H1 (cell line): ENCODE measurements around the gene WWC1. TPM values are rescaled to one million over a fixed set of nuclear protein-coding genes. Genes with fewer than 3 reads are reported as not detected.

Source experiments
- CTCF ChIA-PET: fragments of 300-600 bp; sonication (Branson Sonifier 250); formaldehyde crosslinking; loops from one replicate; lab custom pipeline; 2021; ENCODE audit not compliant: partially characterized antibody; lab: Charles Lee
- POLR2A ChIA-PET: fragments of 300-600 bp; sonication (Branson Sonifier 250); formaldehyde crosslinking; loops from one replicate; lab custom pipeline; 2021; ENCODE audit warnings: inconsistent platforms; ENCODE audit not compliant: partially characterized antibody; lab: Charles Lee
- DNase-seq, 2 experiments: peaks; one replicate each; pipeline versions ENCODE4 v3.0.0 to v3.0.0-alpha.2; 2010 to 2022; ENCODE audit warnings: low spot score in 2 of 2, low read depth in 1 of 2, mixed read lengths in 1 of 2
- FAIRE-seq: peaks from 2 replicates; lab custom pipeline; 2011; peaks lifted over from hg19 to GRCh38; lab: Jason Lieb, UNC
- H2AFZ ChIP-seq: 2 replicates; pipeline ENCODE4 v1.8.1; 2012; ENCODE audit warnings: low read length, inconsistent platforms
- H2AK5ac ChIP-seq: 2 replicates; pipeline ENCODE4 v1.6.1; 2013; ENCODE audit warnings: low read depth, low read length
- H2BK120ac ChIP-seq: replicated peaks from 2 replicates; pipeline ENCODE3; 2013; ENCODE audit warnings: low read depth, low read length, inconsistent platforms
- H2BK12ac ChIP-seq: 2 replicates; pipeline ENCODE4 v1.6.1; 2013; ENCODE audit warnings: low read depth, low read length
- H2BK15ac ChIP-seq: 2 replicates; pipeline ENCODE4 v1.6.1; 2013; ENCODE audit warnings: low read length
- H2BK20ac ChIP-seq: 2 replicates; pipeline ENCODE4 v1.6.1; 2013; ENCODE audit warnings: low read length
- H2BK5ac ChIP-seq: 2 replicates; pipeline ENCODE4 v1.6.1; 2013; ENCODE audit warnings: low read depth, low read length
- H3K14ac ChIP-seq: 2 replicates; pipeline ENCODE4 v1.6.1; 2013; ENCODE audit warnings: inconsistent platforms; ENCODE audit not compliant: insufficient read length
- H3K18ac ChIP-seq: 2 replicates; pipeline ENCODE4 v1.6.1; 2013; ENCODE audit warnings: low read length; ENCODE audit errors: extremely low read depth
- H3K23ac ChIP-seq: 2 replicates; pipeline ENCODE4 v1.6.1; 2013; ENCODE audit warnings: inconsistent platforms; ENCODE audit not compliant: insufficient read length
- H3K23me2 ChIP-seq: 2 replicates; pipeline ENCODE4 v1.6.1; 2013; ENCODE audit warnings: low read depth, low read length
- H3K27ac ChIP-seq: 2 replicates; pipeline ENCODE4 v1.6.1; 2011; ENCODE audit warnings: low read depth, low read length, inconsistent platforms
- H3K27me3 ChIP-seq, 4 experiments: replicated peaks in 1 of 4; 1 replicate in 1 of 4; 2 replicates in 3 of 4; pipeline versions ENCODE4 v1.6.1 to v1.8.1; 2011 to 2013; ENCODE audit warnings: low read length in 3 of 4, mild to moderate bottlenecking in 3 of 4, inconsistent platforms in 2 of 4, mixed read lengths in 2 of 4, moderate library complexity in 1 of 4; ENCODE audit not compliant: control insufficient read depth in 3 of 4, insufficient read depth in 3 of 4; ENCODE audit errors: extremely low read depth in 1 of 4
- H3K36me3 ChIP-seq, 4 experiments: 2 replicates each; pipeline versions ENCODE4 v1.6.1 to v1.8.1; 2011 to 2013; ENCODE audit warnings: mild to moderate bottlenecking in 4 of 4, low read length in 3 of 4, moderate library complexity in 2 of 4, control low read depth in 1 of 4, inconsistent platforms in 1 of 4; ENCODE audit not compliant: insufficient read depth in 4 of 4, control insufficient read depth in 2 of 4
- H3K4ac ChIP-seq: replicated peaks from 2 replicates; pipeline ENCODE3; 2013; ENCODE audit warnings: low read length, low read depth, mixed read lengths, inconsistent platforms; ENCODE audit not compliant: insufficient read length
- H3K4me1 ChIP-seq, 4 experiments: replicated peaks in 1 of 4; 1 replicate in 1 of 4; 2 replicates in 3 of 4; pipeline versions ENCODE4 v1.6.1 to v1.8.1; 2011 to 2013; ENCODE audit warnings: low read length in 3 of 4, inconsistent platforms in 2 of 4, mixed read lengths in 1 of 4; ENCODE audit not compliant: insufficient read depth in 4 of 4, control insufficient read depth in 3 of 4
- H3K4me2 ChIP-seq, 2 experiments: 2 replicates each; pipeline versions ENCODE4 v1.6.1 to v1.8.1; 2011 to 2013; ENCODE audit warnings: low read depth in 2 of 2, low read length in 2 of 2, control low read depth in 1 of 2, inconsistent platforms in 1 of 2, mild to moderate bottlenecking in 1 of 2; ENCODE audit not compliant: insufficient read depth in 1 of 2
- H3K4me3 ChIP-seq, 4 experiments: fragments of 200-600, 300-600 bp in 1 of 4; sonication (generic), shearing (Covaris generic), sonication (Bioruptor Twin) in 1 of 4; 2 replicates each; pipeline versions ENCODE4 v1.5.1 to v1.8.1; 2011 to 2016; ENCODE audit warnings: low read length in 4 of 4, low read depth in 3 of 4, control low read depth in 2 of 4, inconsistent platforms in 2 of 4, mild to moderate bottlenecking in 2 of 4, mixed read lengths in 1 of 4, moderate library complexity in 1 of 4; ENCODE audit not compliant: insufficient read depth in 2 of 4; ENCODE audit errors: extremely low read depth in 1 of 4
- H3K56ac ChIP-seq: replicated peaks from 2 replicates; pipeline ENCODE3; 2013; ENCODE audit warnings: low read depth, mild to moderate bottlenecking, mixed read lengths, low read length, inconsistent platforms; ENCODE audit not compliant: insufficient read length
- H3K79me1 ChIP-seq: 2 replicates; pipeline ENCODE4 v1.6.1; 2013; ENCODE audit warnings: low read depth, low read length, control low read depth
- H3K79me2 ChIP-seq, 2 experiments: 2 replicates each; pipeline versions ENCODE4 v1.6.1 to v1.8.1; 2012 to 2013; ENCODE audit warnings: low read length in 2 of 2, mild to moderate bottlenecking in 2 of 2, inconsistent platforms in 1 of 2; ENCODE audit not compliant: insufficient read depth in 2 of 2, control insufficient read depth in 1 of 2
- H3K9ac ChIP-seq, 4 experiments: replicated peaks in 1 of 4; 1 replicate in 1 of 4; 2 replicates in 3 of 4; pipeline versions ENCODE4 v1.6.1 to v1.8.1; 2011 to 2013; ENCODE audit warnings: low read depth in 3 of 4, low read length in 3 of 4, control low read depth in 2 of 4, mild to moderate bottlenecking in 2 of 4, moderate library complexity in 2 of 4, inconsistent platforms in 1 of 4; ENCODE audit errors: extremely low read depth in 1 of 4
- H3K9me3 ChIP-seq, 2 experiments: 2 replicates each; pipeline versions ENCODE4 v1.6.1 to v1.8.1; 2012 to 2013; ENCODE audit warnings: mild to moderate bottlenecking in 2 of 2, moderate library complexity in 2 of 2, control low read depth in 1 of 2, inconsistent platforms in 1 of 2, low read depth in 1 of 2, low read length in 1 of 2, mixed read lengths in 1 of 2; ENCODE audit not compliant: insufficient read depth in 2 of 2
- H4K20me1 ChIP-seq, 2 experiments: replicated peaks in 1 of 2; 2 replicates each; pipeline versions ENCODE3 to v1.8.1; 2011 to 2013; ENCODE audit warnings: inconsistent platforms in 2 of 2, low read length in 2 of 2, mild to moderate bottlenecking in 1 of 2; ENCODE audit not compliant: insufficient read depth in 2 of 2, control insufficient read depth in 1 of 2
- H4K5ac ChIP-seq: 2 replicates; pipeline ENCODE4 v1.6.1; 2013; ENCODE audit warnings: low read length, low read depth, mixed read lengths, inconsistent platforms; ENCODE audit not compliant: insufficient read length
- H4K8ac ChIP-seq: 2 replicates; pipeline ENCODE4 v1.8.0; 2013; ENCODE audit warnings: mild to moderate bottlenecking, moderate library complexity, low read length, inconsistent platforms; ENCODE audit not compliant: insufficient read depth; ENCODE audit errors: extremely low read depth
- H4K91ac ChIP-seq: replicated peaks from 2 replicates; pipeline ENCODE3; 2013; ENCODE audit warnings: low read length, mixed read lengths, inconsistent platforms; ENCODE audit not compliant: insufficient read length
- BRCA1 ChIP-seq: IDR thresholded peaks from 2 replicates; pipeline ENCODE4 v1.6.1; 2012; ENCODE audit warnings: low read depth, low read length, improper control_type of control experiment
- CHD1 ChIP-seq: IDR thresholded peaks from 2 replicates; pipeline ENCODE4 v1.6.1; 2012; ENCODE audit warnings: low read depth, low read length, improper control_type of control experiment
- KDM5A ChIP-seq: fragments of 200-600 bp; IDR thresholded peaks from 2 replicates; pipeline ENCODE4 v1.7.1; 2012; ENCODE audit warnings: mild to moderate bottlenecking, low read length, inconsistent platforms, mixed read lengths
- MAFK ChIP-seq: IDR thresholded peaks from 2 replicates; pipeline ENCODE4 v1.6.1; 2012; ENCODE audit warnings: low read depth, mild to moderate bottlenecking, improper control_type of control experiment, low read length
- RNF2 ChIP-seq: fragments of 200-900, 300-1000 bp; sonication (generic); IDR thresholded peaks from 2 replicates; pipeline ENCODE4 v1.7.1; 2016; ENCODE audit warnings: borderline replicate concordance, low read depth, mild to moderate bottlenecking, antibody characterized with exemption, low read length; ENCODE audit not compliant: poor library complexity, severe bottlenecking; ENCODE audit errors: missing control alignments
- SIN3A ChIP-seq, 2 experiments: IDR thresholded peaks in 1 of 2; conservative IDR thresholded peaks in 1 of 2; 2 replicates each; pipeline ENCODE4 v1.6.1; 2011 to 2012; ENCODE audit warnings: low read length in 2 of 2, improper control_type of control experiment in 1 of 2, low read depth in 1 of 2, mild to moderate bottlenecking in 1 of 2
- TAF7 ChIP-seq: optimal IDR thresholded peaks from 2 replicates; pipeline ENCODE3; 2011; ENCODE audit warnings: low read depth, mild to moderate bottlenecking, inconsistent platforms, low read length, moderate library complexity, borderline replicate concordance
- WGBS, 2 experiments: shearing (Covaris generic) in 1 of 2; methylation state at CpG; one replicate each; pipeline versions ENCODE4 v1.1.6 to v1.1.7; 2013 to 2015; ENCODE audit warnings: low lambda C conversion rate in 2 of 2, mixed read lengths in 2 of 2, inconsistent platforms in 1 of 2, low coverage in 1 of 2, missing lambda C conversion rate in 1 of 2; ENCODE audit not compliant: insufficient replicate concordance in 2 of 2, insufficient coverage in 1 of 2, insufficient read length in 1 of 2; ENCODE audit errors: extremely low coverage in 1 of 2, missing lambda C conversion rate in 1 of 2; 5-methylcytosine and 5-hydroxymethylcytosine counted together
- polyA plus RNA-seq, 7 experiments: library from polyadenylated mRNA; depleted of rRNA in 3 of 7; stranded (reverse) in 5 of 7; unstranded in 2 of 7; fragments of >200 nt in 5 of 7; fragments of 200-250 nt in 2 of 7; gene quantifications; 1 replicate in 5 of 7; 2 replicates in 1 of 7; 4 replicates in 1 of 7; pipeline versions ENCODE4 v1.2.1 to v1.2.3, GENCODE V29; 2011 to 2013; ENCODE audit warnings: missing spikeins in 2 of 7, mixed read lengths in 2 of 7
- total RNA-seq: library from RNA; stranded (reverse); fragmentation: NEBNext Ultra II Directional; extraction: Animal tissue kit (Norgen Biotek cat#: 25700); gene quantifications from 2 replicates; pipeline ENCODE4 v1.2.1, GENCODE V29; 2021

The WWC1 gene
- total and polyA plus RNA-seq, 2 of the 8 experiments (the other 6 are each of a cell fraction or from before 2014, with no cell fraction given): 16.4 to 41.1 TPM

GRCh38 chr5:168464214-168464613 is 172.8 kb downstream of the WWC1 start:
- FAIRE-seq: no peak
- TF ChIP-seq TAF7 (no peak), SIN3A (conservative IDR thresholded peaks at IDR 0.05 in 1 of 2, IDR thresholded peaks at IDR 0.05 in 1 of 2; ENCODE audit: low read depth in 1 of 2, low read length in 2 of 2) (no peak), RNF2 (no peak), CHD1 (no peak), BRCA1 (no peak), KDM5A (no peak), MAFK (no peak)

More at GRCh38 chr5:168464214-168464613, 172.8 kb downstream of the WWC1 start:
- Histone ChIP-seq H3K9me3 (no peaks in the 10 kb centered on the region), H3K27me3 (no peaks in the 10 kb centered on the region), H3K79me2 (no peaks in the 10 kb centered on the region), H4K8ac (no peak overlapping the region), H3K4me2 (no peak overlapping the region), H3K4me3 (no peak overlapping the region), H3K14ac (no peak overlapping the region), H2BK12ac (no peak overlapping the region), H2BK120ac (no peak overlapping the region), H4K20me1 (no peaks in the 10 kb centered on the region), H3K9ac (no peak overlapping the region; a peak in 2 of 7 replicates), H3K4ac (no peak overlapping the region), H3K56ac (no peak overlapping the region), H3K79me1 (no peaks in the 10 kb centered on the region), H2AFZ (no peak overlapping the region), H4K5ac (no peak overlapping the region), H2BK5ac (no peak overlapping the region), H3K4me1 (no peaks in the 10 kb centered on the region), H2AK5ac (no peak overlapping the region), H3K18ac (no peak overlapping the region), H3K23me2 (no peaks in the 10 kb centered on the region), H2BK20ac (no peak overlapping the region), H3K27ac (no peak overlapping the region), H3K36me3 (peaks cover 9 to 54% (median 27%) of the 10 kb centered on the region in 4 experiments; a peak in 7 of 8 replicates), H3K23ac (no peak overlapping the region), H4K91ac (no peak overlapping the region), H2BK15ac (no peak overlapping the region)
- 85% methylated on average over 5 of the region's 5 CpGs; no CpG with 5 or more reads in 1 of the 2 experiments for WGBS, 2 experiments
- CTCF ChIA-PET: interaction anchor here (0.9 to 1.4 kb wide), 3 partner anchors 22 to 150 kb away, joined by 3 read pairs; partner anchors contain the start of gene RARS1
- DNase-seq: no peak
- POLR2A ChIA-PET: interaction anchor here (0.5 kb wide), 1 partner anchor 45 kb away, joined by 3 read pairs; no protein-coding TSS in a partner anchor
